Uterus (tissue), 2 donors: ENCODE measurements around the gene CACNA1E.

Experiments used
- CTCF ChIP-seq, 4 experiments: fragments of 200-600 bp in 2 of 4; fragments of 450-650 bp in 2 of 4; sonication (generic) in 2 of 4; IDR thresholded peaks; one replicate each; pipeline ENCODE4 v1.5.1; 2016 to 2019; ENCODE audit warnings: antibody characterized with exemption in 4 of 4, mild to moderate bottlenecking in 2 of 4, moderate library complexity in 1 of 4
- POLR2A ChIP-seq, 2 donors: fragments of 450-650 bp; IDR thresholded peaks; one replicate each; pipeline ENCODE4 v1.6.1; 2016; ENCODE audit warnings: antibody characterized with exemption in 2 of 2, mild to moderate bottlenecking in 1 of 2, moderate library complexity in 1 of 2

GRCh38 chr1:181669246-181669645 lies 185.9 kb downstream of the CACNA1E start:
- no peak for TF ChIP-seq CTCF (IDR thresholded peaks at IDR 0.05)
- no peak for TF ChIP-seq POLR2A (IDR thresholded peaks at IDR 0.05)
